ENCODE data around the gene CFDP1. TPM values are rescaled to one million over a fixed set of nuclear protein-coding genes. Genes with fewer than 3 reads are reported as not detected.

The CFDP1 gene
- total and polyA plus RNA-seq, 4 experiments from 2014 or later = 37.1 to 42.4 (median 41.9) TPM

DNA sequence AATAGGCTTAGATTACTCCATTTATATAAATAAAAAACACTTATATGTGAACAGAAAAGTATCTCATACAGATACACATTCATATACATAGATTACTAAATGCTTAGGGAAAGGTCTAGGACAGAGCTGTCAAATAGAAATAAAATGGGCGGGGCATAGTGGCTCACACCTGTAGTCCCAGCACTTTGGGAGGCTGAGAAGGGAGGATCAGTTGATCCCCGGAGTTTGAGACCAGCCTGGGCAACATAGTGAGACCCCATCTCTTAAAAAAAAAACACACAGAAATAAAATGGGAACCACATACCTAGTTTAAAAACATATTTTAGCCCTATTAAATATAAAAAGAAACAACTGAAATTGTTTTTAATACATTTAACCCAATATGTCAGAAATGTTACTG is 58.9 kb downstream of the CFDP1 start:
- Mint-ChIP-seq H3K4me1 (peaks cover 12 to 25% (median 17%) of the 10 kb centered on the region in 4 donors), H3K27ac (no peak overlapping the region), H3K4me3 (no peak overlapping the region), H3K27me3 (no peaks in the 10 kb centered on the region), H3K36me3 (peaks cover 26 to 34% of the 10 kb centered on the region in 2 donors), H3K9me3 (no peaks in the 10 kb centered on the region)
- no peaks in the 10 kb centered on the region for H3K36me3 ChIP-seq (ENCODE audit: insufficient read depth, low read length)
- DNase-seq = no peak
- CTCF ChIA-PET (ENCODE audit: partially characterized antibody) = interaction anchor here (0.7 kb wide), 1 partner anchor 141 kb away, joined by 3 read pairs; no protein-coding TSS in a partner anchor
- peaks cover 11% of the 10 kb centered on the region for H3K4me1 ChIP-seq (ENCODE audit: insufficient read depth, low read length)
- no peak overlapping the region for H3K27ac ChIP-seq (ENCODE audit: low read depth, low read length)
- POLR2A ChIA-PET (ENCODE audit: partially characterized antibody) = no interaction called here
- H3K9me3 ChIP-seq (ENCODE audit: control insufficient read depth in 1 of 2, low read length in 2 of 2) = no peaks in the 10 kb centered on the region
- intact Hi-C loops (cut with micrococcal nuclease) = no loop called here
- H3K4me3 ChIP-seq (ENCODE audit: low read length in 2 of 2) = no peak overlapping the region
- H3K27me3 ChIP-seq (ENCODE audit: insufficient read depth, low read length) = no peaks in the 10 kb centered on the region

- DNase-seq = no peak
- Mint-ChIP-seq H3K27me3 (no peaks in the 10 kb centered on the region), H3K27ac (no peak overlapping the region), H3K9me3 (no peaks in the 10 kb centered on the region), H3K4me1 (peaks cover 0 to 6% (median 2%) of the 10 kb centered on the region in 4 donors), H3K4me3 (no peak overlapping the region), H3K36me3 (peaks cover 21 to 24% of the 10 kb centered on the region in 2 donors)
- Histone ChIP-seq H3K9me3 (ENCODE audit: control insufficient read depth in 1 of 2, low read length in 2 of 2) (no peaks in the 10 kb centered on the region), H3K27ac (ENCODE audit: low read depth, low read length) (no peak overlapping the region), H3K27me3 (ENCODE audit: insufficient read depth, low read length) (no peaks in the 10 kb centered on the region), H3K4me3 (ENCODE audit: low read length in 2 of 2) (no peak overlapping the region), H3K4me1 (ENCODE audit: insufficient read depth, low read length) (no peaks in the 10 kb centered on the region), H3K36me3 (ENCODE audit: insufficient read depth, low read length) (no peaks in the 10 kb centered on the region)
- intact Hi-C loops (cut with micrococcal nuclease) = no loop called here
- ChIA-PET POLR2A (ENCODE audit: partially characterized antibody) (no interaction called here), CTCF (ENCODE audit: partially characterized antibody) (interaction anchor here (0.6 to 1.6 kb wide), 2 partner anchors 29 to 139 kb away, joined by 3 to 8 read pairs; no protein-coding TSS in a partner anchor)
These were observed 61.0 kb downstream of the CFDP1 start for GRCh38 chr16:75372236-75372856.

DNA sequence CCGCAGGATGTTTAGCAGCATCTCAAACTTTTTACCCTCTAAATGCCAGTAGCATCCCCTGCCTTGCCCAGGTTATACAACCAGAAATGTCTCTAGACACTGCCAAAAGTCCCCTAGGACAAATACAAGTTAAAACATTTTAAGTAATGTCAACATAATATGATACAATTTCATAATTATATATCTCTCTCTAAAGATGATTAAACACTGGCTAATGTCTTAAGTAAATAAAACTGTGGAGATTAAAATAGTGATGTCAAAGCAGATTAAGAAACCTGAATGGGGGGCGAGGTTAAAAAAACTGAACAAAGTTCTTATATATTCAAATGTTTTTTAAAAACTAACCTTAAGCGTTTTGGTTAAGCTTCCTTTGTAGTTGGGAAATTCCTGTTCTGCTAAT is 62.1 kb downstream of the CFDP1 start:
- no peaks in the 10 kb centered on the region for H3K27me3 Mint-ChIP-seq
- no peak overlapping the region for H3K27ac ChIP-seq (ENCODE audit: low read depth, low read length)
- H3K36me3 ChIP-seq (ENCODE audit: insufficient read depth, low read length) = no peaks in the 10 kb centered on the region
- POLR2A ChIA-PET (ENCODE audit: partially characterized antibody) = interaction anchor here (0.6 kb wide), 1 partner anchor 33 kb away, joined by 3 read pairs; no protein-coding TSS in a partner anchor
- H3K27ac Mint-ChIP-seq = no peak overlapping the region
- no peak overlapping the region for H3K4me3 Mint-ChIP-seq
- intact Hi-C loops (cut with micrococcal nuclease) = no loop called here
- no peaks in the 10 kb centered on the region for H3K9me3 ChIP-seq (ENCODE audit: control insufficient read depth in 1 of 2, low read length in 2 of 2)
- no peak overlapping the region for H3K4me3 ChIP-seq (ENCODE audit: low read length in 2 of 2)
- peaks cover 16 to 18% of the 10 kb centered on the region in 2 donors for H3K36me3 Mint-ChIP-seq
- no peaks in the 10 kb centered on the region for H3K4me1 ChIP-seq (ENCODE audit: insufficient read depth, low read length)
- peaks cover 0 to 3% (median 0%) of the 10 kb centered on the region in 4 donors for H3K4me1 Mint-ChIP-seq
- CTCF ChIA-PET (ENCODE audit: partially characterized antibody) = interaction anchor here (1.4 to 1.6 kb wide), 2 partner anchors 137 to 172 kb away, joined by 3 to 8 read pairs; no protein-coding TSS in a partner anchor
- DNase-seq = no peak
- H3K27me3 ChIP-seq (ENCODE audit: insufficient read depth, low read length) = no peaks in the 10 kb centered on the region
- no peaks in the 10 kb centered on the region for H3K9me3 Mint-ChIP-seq

- H3K27ac ChIP-seq (ENCODE audit: low read depth, low read length) = no peak overlapping the region
- no peaks in the 10 kb centered on the region for H3K9me3 Mint-ChIP-seq
- no peaks in the 10 kb centered on the region for H3K4me1 ChIP-seq (ENCODE audit: insufficient read depth, low read length)
- peaks cover 14 to 33% of the 10 kb centered on the region in 2 donors for H3K36me3 Mint-ChIP-seq
- intact Hi-C loops (cut with micrococcal nuclease) = no loop called here
- no peak overlapping the region for H3K4me3 Mint-ChIP-seq
- H3K27me3 ChIP-seq (ENCODE audit: insufficient read depth, low read length) = no peaks in the 10 kb centered on the region
- H3K4me3 ChIP-seq (ENCODE audit: low read length in 2 of 2) = no peak overlapping the region
- no peak for DNase-seq
- CTCF ChIA-PET (ENCODE audit: partially characterized antibody) = interaction anchor here (0.8 kb wide), 1 partner anchor 131 kb away, joined by 3 read pairs; no protein-coding TSS in a partner anchor
- peaks cover 4% of the 10 kb centered on the region for H3K36me3 ChIP-seq (ENCODE audit: insufficient read depth, low read length)
- no peak overlapping the region for H3K27ac Mint-ChIP-seq
- no peaks in the 10 kb centered on the region for H3K27me3 Mint-ChIP-seq
- POLR2A ChIA-PET (ENCODE audit: partially characterized antibody) = no interaction called here
- H3K9me3 ChIP-seq (ENCODE audit: control insufficient read depth in 1 of 2, low read length in 2 of 2) = no peaks in the 10 kb centered on the region
- H3K4me1 Mint-ChIP-seq = peaks cover 0 to 2% (median 0%) of the 10 kb centered on the region in 4 donors
These were observed 69.0 kb downstream of the CFDP1 start for GRCh38 chr16:75364286-75364791.

DNA sequence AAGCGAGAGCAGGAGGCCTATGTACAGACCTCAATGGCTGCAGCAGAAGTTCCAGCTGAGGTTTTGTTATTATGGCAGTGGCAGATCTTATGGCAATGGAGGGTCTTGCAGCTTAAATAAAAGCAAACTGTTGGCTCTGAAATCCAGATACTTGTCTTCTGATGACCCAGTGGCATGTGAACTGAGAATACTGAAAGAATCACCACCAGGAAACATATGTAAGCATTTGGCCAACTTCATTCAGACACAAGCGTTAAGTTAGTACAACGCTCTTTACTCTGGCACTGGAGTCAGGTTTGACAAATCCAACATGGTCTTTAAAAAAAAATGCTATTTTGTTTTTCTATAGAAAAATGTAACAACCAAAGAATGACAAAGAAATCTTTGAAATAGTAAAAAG is 70.5 kb downstream of the CFDP1 start:
- Mint-ChIP-seq H3K27ac (peak overlapping the region in 1 of 7 donors; percentile 52), H3K36me3 (peaks cover 11 to 33% of the 10 kb centered on the region in 2 donors), H3K4me1 (peaks cover 0 to 2% (median 0%) of the 10 kb centered on the region in 4 donors), H3K4me3 (no peak overlapping the region), H3K9me3 (no peaks in the 10 kb centered on the region), H3K27me3 (no peaks in the 10 kb centered on the region)
- intact Hi-C loops (cut with micrococcal nuclease) = no loop called here
- Histone ChIP-seq H3K4me3 (ENCODE audit: low read length in 2 of 2) (no peak overlapping the region), H3K27me3 (ENCODE audit: insufficient read depth, low read length) (no peaks in the 10 kb centered on the region), H3K36me3 (ENCODE audit: insufficient read depth, low read length) (peaks cover 4% of the 10 kb centered on the region), H3K4me1 (ENCODE audit: insufficient read depth, low read length) (no peaks in the 10 kb centered on the region), H3K27ac (ENCODE audit: low read depth, low read length) (no peak overlapping the region), H3K9me3 (ENCODE audit: control insufficient read depth in 1 of 2, low read length in 2 of 2) (no peaks in the 10 kb centered on the region)
- ChIA-PET CTCF (ENCODE audit: partially characterized antibody) (interaction anchor here (1.1 kb wide), 1 partner anchor 129 kb away, joined by 3 read pairs; no protein-coding TSS in a partner anchor), POLR2A (ENCODE audit: partially characterized antibody) (no interaction called here)
- DNase-seq = no peak

- H3K27me3 ChIP-seq (ENCODE audit: insufficient read depth, low read length) = no peaks in the 10 kb centered on the region
- Mint-ChIP-seq H3K4me3 (no peak overlapping the region), H3K4me1 (peaks cover 0 to 2% (median 0%) of the 10 kb centered on the region in 4 donors), H3K27ac (no peak overlapping the region), H3K36me3 (peaks cover 11 to 39% of the 10 kb centered on the region in 2 donors), H3K9me3 (no peaks in the 10 kb centered on the region), H3K27me3 (no peaks in the 10 kb centered on the region)
- intact Hi-C loops (cut with micrococcal nuclease) = no loop called here
- CTCF ChIA-PET (ENCODE audit: partially characterized antibody) = interaction anchor here (1.1 kb wide), 1 partner anchor 128 kb away, joined by 3 read pairs; no protein-coding TSS in a partner anchor
- no peaks in the 10 kb centered on the region for H3K4me1 ChIP-seq (ENCODE audit: insufficient read depth, low read length)
- H3K9me3 ChIP-seq (ENCODE audit: control insufficient read depth in 1 of 2, low read length in 2 of 2) = no peaks in the 10 kb centered on the region
- POLR2A ChIA-PET (ENCODE audit: partially characterized antibody) = no interaction called here
- no peak overlapping the region for H3K4me3 ChIP-seq (ENCODE audit: low read length in 2 of 2)
- H3K27ac ChIP-seq (ENCODE audit: low read depth, low read length) = no peak overlapping the region
- H3K36me3 ChIP-seq (ENCODE audit: insufficient read depth, low read length) = peaks cover 4% of the 10 kb centered on the region
- DNase-seq = no peak
These were observed 71.4 kb downstream of the CFDP1 start for GRCh38 chr16:75361936-75362335.

DNA sequence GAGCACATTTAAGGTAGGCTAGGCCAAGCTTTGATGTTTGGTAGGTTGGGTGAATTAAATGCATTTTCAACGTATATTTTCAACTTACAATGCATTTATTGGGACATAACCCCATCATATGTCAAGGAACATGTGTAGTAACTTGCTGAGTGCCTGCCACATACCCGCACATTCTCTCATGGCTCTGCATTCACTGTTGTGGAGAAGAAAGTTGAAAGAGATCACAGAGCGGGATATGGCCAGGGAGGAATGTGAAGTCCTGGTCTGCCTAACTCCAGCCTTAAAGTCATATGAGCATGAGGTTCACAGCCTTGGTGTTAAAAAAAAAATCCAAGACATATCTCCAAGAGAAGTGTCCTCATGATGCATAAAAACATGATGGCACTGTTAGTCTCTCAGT is 79.1 kb downstream of the CFDP1 start:
- H3K27me3 ChIP-seq (ENCODE audit: insufficient read depth, low read length) = no peaks in the 10 kb centered on the region
- intact Hi-C loops (cut with micrococcal nuclease) = no loop called here
- no peaks in the 10 kb centered on the region for H3K9me3 Mint-ChIP-seq
- H3K9me3 ChIP-seq (ENCODE audit: control insufficient read depth in 1 of 2, low read length in 2 of 2) = no peaks in the 10 kb centered on the region
- H3K27me3 Mint-ChIP-seq = no peaks in the 10 kb centered on the region
- no peaks in the 10 kb centered on the region for H3K4me1 ChIP-seq (ENCODE audit: insufficient read depth, low read length)
- POLR2A ChIA-PET (ENCODE audit: partially characterized antibody) = no interaction called here
- H3K4me3 Mint-ChIP-seq = no peak overlapping the region
- CTCF ChIA-PET (ENCODE audit: partially characterized antibody) = interaction anchor here (0.7 to 1.3 kb wide), 2 partner anchors 9 to 11 kb away, joined by 3 to 7 read pairs; no protein-coding TSS in a partner anchor
- no peaks in the 10 kb centered on the region for H3K36me3 ChIP-seq (ENCODE audit: insufficient read depth, low read length)
- no peak for DNase-seq
- no peak overlapping the region for H3K4me3 ChIP-seq (ENCODE audit: low read length in 2 of 2)
- peak overlapping the region in 1 of 7 donors; percentile 48 for H3K27ac Mint-ChIP-seq
- H3K36me3 Mint-ChIP-seq = peaks cover 5 to 15% of the 10 kb centered on the region in 2 donors
- no peak overlapping the region for H3K27ac ChIP-seq (ENCODE audit: low read depth, low read length)
- peaks cover 0 to 2% (median 0%) of the 10 kb centered on the region in 4 donors for H3K4me1 Mint-ChIP-seq
